MCF 10A (cell line): ENCODE results near the gene LIM2. TPM values are rescaled to one million over a fixed set of nuclear protein-coding genes. Genes with fewer than 3 reads are reported as not detected.
A peak's percentile ranks its signal among the peaks of the same experiment; 100 is the strongest.

Experiments used
- BruUV-seq: library from RNA; stranded (reverse); fragments of 400-500 nt; replicated peaks from 2 replicates; lab custom pipeline; 2021; lab: Mats Ljungman, UMichigan
- CTCF ChIA-PET: fragments of 300-600 bp; sonication (Branson Sonifier 250); formaldehyde crosslinking; extraction: SDS; loops from one replicate; lab custom pipeline; 2021; ENCODE audit warnings: antibody characterized with exemption, inconsistent platforms; lab: Yijun Ruan, JAX
- POLR2A ChIA-PET: fragments of 300-600, 350-650 bp; sonication (Branson Sonifier 250); formaldehyde crosslinking; extraction: SDS; loops from one replicate; lab custom pipeline; 2020; ENCODE audit warnings: antibody characterized with exemption, inconsistent platforms; lab: Yijun Ruan, JAX
- DNase-seq: peaks from one replicate; pipeline ENCODE4 v3.0.0-alpha.2; 2018; ENCODE audit not compliant: unreplicated experiment
- H3K27ac Mint-ChIP-seq: one replicate; pipeline ENCODE4 v1.8.0; 2022; ENCODE audit warnings: mild to moderate bottlenecking, low read depth, mixed read lengths; ENCODE audit not compliant: unreplicated experiment
- H3K27me3 Mint-ChIP-seq: one replicate; pipeline ENCODE4 v1.8.0; 2022; ENCODE audit warnings: mixed read lengths; ENCODE audit not compliant: insufficient read depth, unreplicated experiment
- H3K36me3 Mint-ChIP-seq: one replicate; pipeline ENCODE4 v1.8.0; 2022; ENCODE audit warnings: mild to moderate bottlenecking, moderate library complexity, mixed read lengths; ENCODE audit not compliant: insufficient read depth, unreplicated experiment
- H3K4me1 Mint-ChIP-seq: one replicate; pipeline ENCODE4 v1.8.0; 2022; ENCODE audit warnings: mixed read lengths; ENCODE audit not compliant: insufficient read depth, unreplicated experiment
- H3K4me3 Mint-ChIP-seq: one replicate; pipeline ENCODE4 v1.8.0; 2022; ENCODE audit warnings: mild to moderate bottlenecking, moderate library complexity, mixed read lengths; ENCODE audit not compliant: unreplicated experiment
- H3K9me3 Mint-ChIP-seq: one replicate; pipeline ENCODE4 v1.8.0; 2022; ENCODE audit warnings: mixed read lengths; ENCODE audit not compliant: unreplicated experiment
- intact Hi-C: fragments of 100-400 bp; cut with micrococcal nuclease; formaldehyde crosslinking; loops from 2 replicates; pipeline ENCODE4 v1.14.1; 2022
- total RNA-seq: library from RNA; stranded (reverse); gene quantifications from 2 replicates; pipeline ENCODE4 v1.2.3, GENCODE V29; 2022
- TF ChIP-seq, protein P1 (sequence below): fragments of 200-600 bp; IDR thresholded peaks from one replicate; pipeline ENCODE4 v1.8.0; 2022; ENCODE audit warnings: antibody characterized with exemption, mild to moderate bottlenecking; ENCODE audit not compliant: unreplicated experiment

The LIM2 gene
- total RNA-seq, 1 experiment from 2014 or later: not detected

DNA sequence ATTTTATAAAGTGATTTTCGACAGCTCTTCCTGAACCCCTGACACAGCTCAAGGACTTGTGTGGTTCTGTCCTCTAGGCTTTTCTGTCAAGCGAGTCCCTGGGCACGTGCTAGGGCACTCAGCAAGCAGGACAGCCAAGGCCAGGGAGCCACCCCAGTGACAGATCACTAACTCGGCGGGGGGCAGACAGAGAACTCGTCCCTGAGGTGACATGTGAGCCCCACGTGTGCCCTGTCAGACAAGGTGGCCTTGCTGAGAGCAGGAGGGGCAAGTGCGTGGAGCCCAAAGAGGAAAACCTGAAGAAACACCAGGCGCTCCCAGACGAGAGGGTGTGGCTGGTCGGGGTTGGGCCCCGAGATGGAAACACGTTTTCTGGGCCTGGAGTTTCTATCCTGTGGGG is 26.5 kb downstream of the LIM2 start:
- POLR2A ChIA-PET: no interaction called here

DNA sequence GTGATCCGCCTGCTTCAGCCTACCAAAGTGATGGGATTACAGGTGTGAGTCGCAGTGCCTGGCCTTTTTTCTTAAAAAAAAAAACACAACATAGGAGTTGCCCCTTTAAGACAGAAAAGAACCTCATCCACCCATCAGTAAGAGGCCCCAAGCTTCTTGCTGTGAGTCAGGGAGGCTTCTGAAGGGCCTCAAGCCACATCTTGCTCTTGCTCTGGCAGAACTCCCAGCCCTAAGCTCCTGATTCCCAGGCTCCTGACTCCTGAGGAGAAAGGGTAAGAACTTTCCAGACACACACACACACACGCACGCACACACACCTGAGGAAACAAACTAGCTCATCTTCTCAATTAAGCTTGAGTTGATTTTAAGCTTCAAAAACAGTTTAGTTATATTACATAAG is 28.5 kb downstream of the LIM2 start:
- TF ChIP-seq, protein P1, sequence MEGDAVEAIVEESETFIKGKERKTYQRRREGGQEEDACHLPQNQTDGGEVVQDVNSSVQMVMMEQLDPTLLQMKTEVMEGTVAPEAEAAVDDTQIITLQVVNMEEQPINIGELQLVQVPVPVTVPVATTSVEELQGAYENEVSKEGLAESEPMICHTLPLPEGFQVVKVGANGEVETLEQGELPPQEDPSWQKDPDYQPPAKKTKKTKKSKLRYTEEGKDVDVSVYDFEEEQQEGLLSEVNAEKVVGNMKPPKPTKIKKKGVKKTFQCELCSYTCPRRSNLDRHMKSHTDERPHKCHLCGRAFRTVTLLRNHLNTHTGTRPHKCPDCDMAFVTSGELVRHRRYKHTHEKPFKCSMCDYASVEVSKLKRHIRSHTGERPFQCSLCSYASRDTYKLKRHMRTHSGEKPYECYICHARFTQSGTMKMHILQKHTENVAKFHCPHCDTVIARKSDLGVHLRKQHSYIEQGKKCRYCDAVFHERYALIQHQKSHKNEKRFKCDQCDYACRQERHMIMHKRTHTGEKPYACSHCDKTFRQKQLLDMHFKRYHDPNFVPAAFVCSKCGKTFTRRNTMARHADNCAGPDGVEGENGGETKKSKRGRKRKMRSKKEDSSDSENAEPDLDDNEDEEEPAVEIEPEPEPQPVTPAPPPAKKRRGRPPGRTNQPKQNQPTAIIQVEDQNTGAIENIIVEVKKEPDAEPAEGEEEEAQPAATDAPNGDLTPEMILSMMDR: no peak
- ChIA-PET CTCF (interaction anchor here (0.6 to 1.7 kb wide), 11 partner anchors 9 to 1002 kb away, joined by 3 to 6 read pairs (median 4); no protein-coding TSS in a partner anchor), POLR2A (interaction anchor here (0.6 to 1.6 kb wide), 7 partner anchors 8 to 298 kb away, joined by 3 to 9 read pairs (median 8); partner anchors contain the start of gene VSIG10L)
- intact Hi-C loops: no loop called here
- H3K27me3 Mint-ChIP-seq: no peaks in the 10 kb centered on the region
- DNase-seq: peak; percentile 88
- peaks cover 9% of the 10 kb centered on the region for H3K36me3 Mint-ChIP-seq
- no peaks in the 10 kb centered on the region for H3K9me3 Mint-ChIP-seq
- no TSS peak for BruUV-seq
- no peak overlapping the region for H3K4me3 Mint-ChIP-seq
- H3K27ac Mint-ChIP-seq: peak overlapping the region; percentile 87
- peaks cover 24% of the 10 kb centered on the region for H3K4me1 Mint-ChIP-seq

More for the DNA sequence above, 26.5 kb downstream of the LIM2 start:
- H3K36me3 Mint-ChIP-seq: peaks cover 15% of the 10 kb centered on the region
- BruUV-seq: no TSS peak
- H3K4me1 Mint-ChIP-seq: peaks cover 34% of the 10 kb centered on the region
- intact Hi-C loops: no loop called here
- no peaks in the 10 kb centered on the region for H3K9me3 Mint-ChIP-seq
- H3K27me3 Mint-ChIP-seq: no peaks in the 10 kb centered on the region
- no peak for DNase-seq
- TF ChIP-seq, protein P1: no peak
- H3K4me3 Mint-ChIP-seq: no peak overlapping the region
- no peak overlapping the region for H3K27ac Mint-ChIP-seq
- CTCF ChIA-PET: interaction anchor here (0.6 to 2.0 kb wide), 3 partner anchors 22 to 55 kb away, joined by 3 to 9 read pairs (median 7); no protein-coding TSS in a partner anchor

DNA sequence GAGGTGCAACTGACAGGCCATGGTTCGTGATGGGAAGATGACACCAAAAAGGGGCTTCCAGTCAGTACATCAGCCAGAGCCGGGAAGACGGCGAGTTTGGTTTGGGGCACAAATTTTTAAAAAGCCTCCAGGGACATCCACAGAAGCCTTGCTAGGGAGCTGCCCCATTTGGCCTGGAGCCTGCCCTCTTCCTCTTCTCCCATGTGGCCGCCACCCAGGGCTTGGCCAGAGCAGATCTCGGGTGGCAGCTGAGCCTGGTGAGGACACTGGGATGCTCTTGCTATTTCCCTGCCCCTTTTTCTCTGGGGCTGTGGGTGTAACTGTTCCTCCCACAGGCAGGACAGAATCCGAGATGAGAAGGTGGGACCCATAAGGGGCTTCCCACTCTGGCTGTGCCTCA is 29.8 kb downstream of the LIM2 start:
- H3K36me3 Mint-ChIP-seq: peaks cover 11% of the 10 kb centered on the region
- no peak for DNase-seq
- intact Hi-C loops: no loop called here
- POLR2A ChIA-PET: no interaction called here
- CTCF ChIA-PET: interaction anchor here (1.0 to 1.3 kb wide), 2 partner anchors 17 to 20 kb away, joined by 3 to 5 read pairs; no protein-coding TSS in a partner anchor
- BruUV-seq: no TSS peak
- TF ChIP-seq, protein P1: no peak
- H3K27me3 Mint-ChIP-seq: no peaks in the 10 kb centered on the region
- no peak overlapping the region for H3K27ac Mint-ChIP-seq
- no peaks in the 10 kb centered on the region for H3K9me3 Mint-ChIP-seq
- H3K4me3 Mint-ChIP-seq: no peak overlapping the region
- peaks cover 10% of the 10 kb centered on the region for H3K4me1 Mint-ChIP-seq

DNA sequence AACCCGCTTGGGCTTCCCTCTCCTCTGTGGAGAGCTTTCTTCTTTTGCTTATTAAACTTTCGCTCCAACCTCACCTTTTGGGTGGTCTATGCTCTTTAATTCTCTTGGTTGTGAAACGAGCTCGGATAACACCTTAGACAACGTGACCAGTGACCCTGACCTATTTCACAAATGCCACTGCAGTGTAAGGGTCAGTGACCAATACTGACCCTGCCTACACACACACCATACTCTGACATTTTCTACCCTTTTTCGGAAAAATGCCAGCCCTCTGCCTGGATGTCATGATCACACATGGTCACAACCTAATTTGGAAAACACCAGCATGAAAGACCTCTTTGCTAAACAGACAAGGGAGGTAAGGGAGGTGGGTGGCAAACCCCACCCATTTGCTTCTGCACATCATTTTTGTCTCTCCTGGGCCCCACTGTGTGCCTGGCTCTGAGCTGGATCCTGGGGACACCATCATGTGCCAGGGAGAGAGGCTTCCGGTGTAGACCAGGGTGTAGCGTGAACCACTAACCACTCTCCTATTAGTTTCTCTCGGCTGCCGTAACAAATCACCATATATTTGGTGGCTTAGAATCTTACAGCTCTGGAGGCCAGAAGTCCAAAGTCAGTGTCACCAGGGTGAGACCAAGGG is 31.5 kb downstream of the LIM2 start:
- CTCF ChIA-PET: interaction anchor here (0.5 to 1.1 kb wide), 3 partner anchors 16 to 301 kb away, joined by 3 to 4 read pairs (median 3); no protein-coding TSS in a partner anchor
- no peaks in the 10 kb centered on the region for H3K9me3 Mint-ChIP-seq
- H3K36me3 Mint-ChIP-seq: peaks cover 16% of the 10 kb centered on the region
- POLR2A ChIA-PET: no interaction called here
- peaks cover 6% of the 10 kb centered on the region for H3K4me1 Mint-ChIP-seq
- H3K27ac Mint-ChIP-seq: no peak overlapping the region
- TF ChIP-seq, protein P1: no peak
- intact Hi-C loops: no loop called here
- DNase-seq: no peak
- no peak overlapping the region for H3K4me3 Mint-ChIP-seq
- no peaks in the 10 kb centered on the region for H3K27me3 Mint-ChIP-seq
- BruUV-seq: no TSS peak
